ENCODE data around the gene ANKRD13B. TPM values are rescaled to one million over a fixed set of nuclear protein-coding genes. Genes with fewer than 3 reads are reported as not detected.

The ANKRD13B gene
- total RNA-seq, 4 donors from 2014 or later: 4.2 to 14.9 (median 8.3) TPM

DNA sequence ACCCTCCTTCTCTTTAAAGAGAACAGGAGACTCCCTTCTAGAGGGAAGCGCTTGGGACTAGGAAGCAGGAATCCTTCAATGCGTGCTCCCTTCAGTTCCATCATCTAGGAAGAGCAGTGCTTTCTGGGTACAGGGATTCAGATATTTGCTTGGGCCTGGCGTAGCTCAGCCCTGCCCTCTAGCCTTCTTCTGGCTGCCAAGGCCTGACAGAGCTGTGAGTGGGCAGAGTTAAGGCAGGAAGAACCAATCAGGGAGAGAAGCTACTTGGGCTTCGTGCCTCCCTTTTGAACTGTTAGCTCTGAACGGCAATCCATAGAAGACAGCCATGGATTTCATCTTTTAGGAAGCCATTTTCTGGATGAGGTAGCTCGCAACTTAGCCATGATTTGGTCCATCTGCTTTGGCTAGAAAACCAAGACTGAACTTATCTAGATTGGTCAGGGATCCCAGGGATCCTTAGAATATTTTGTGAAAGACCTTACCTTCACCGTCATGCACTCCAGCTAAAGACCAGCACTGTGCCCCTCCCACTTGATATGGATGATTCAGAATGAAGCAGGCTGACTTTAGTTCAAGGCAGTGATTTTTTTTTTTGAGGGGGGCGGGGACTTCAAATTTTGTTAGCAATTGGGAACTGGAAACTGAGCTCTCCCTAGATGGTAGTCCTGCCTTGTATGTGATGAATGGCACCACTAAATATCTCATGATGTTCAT, 32.3 kb downstream of the ANKRD13B start:
- Histone ChIP-seq H3K9me3 (no peaks in the 10 kb centered on the region), H3K27me3 (no peaks in the 10 kb centered on the region), H3K4me1 (peaks cover 0 to 14% (median 4%) of the 10 kb centered on the region in 4 donors), H3K4me3 (no peak overlapping the region), H3K36me3 (peaks cover 0 to 3% (median 0%) of the 10 kb centered on the region in 3 donors), H3K27ac (no peak overlapping the region)
- TF ChIP-seq CTCF (IDR thresholded peaks at IDR 0.05): no peak
- TF ChIP-seq POLR2A (IDR thresholded peaks at IDR 0.05): no peak
- DNase-seq: peak in 1 of 3 donors; percentile 44

DNA sequence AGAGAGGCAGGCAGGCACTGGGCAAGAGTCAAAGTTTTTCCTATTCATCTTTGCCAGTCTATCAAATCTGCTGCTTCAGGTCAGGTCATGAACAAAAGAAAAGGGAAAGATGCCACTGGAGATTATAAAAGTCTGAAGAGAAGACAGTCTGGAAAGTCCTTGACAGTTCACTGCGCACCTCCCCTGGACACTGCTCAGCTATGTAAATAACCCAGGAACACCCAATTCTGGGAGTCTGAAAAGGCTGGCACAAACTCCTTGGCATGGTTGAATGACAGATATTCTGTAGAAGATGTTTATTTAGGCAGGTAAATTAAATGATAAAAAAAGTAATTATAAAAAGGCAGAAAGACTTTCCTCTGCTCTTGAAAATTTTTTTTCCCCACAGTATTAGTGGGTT, 35.0 kb downstream of the ANKRD13B start:
- Histone ChIP-seq H3K27ac (no peak overlapping the region), H3K36me3 (peaks cover 0 to 27% (median 3%) of the 10 kb centered on the region in 3 donors), H3K4me3 (no peak overlapping the region), H3K27me3 (no peaks in the 10 kb centered on the region), H3K9me3 (no peaks in the 10 kb centered on the region), H3K4me1 (peaks cover 0 to 3% (median 0%) of the 10 kb centered on the region in 4 donors)
- no peak for DNase-seq
- TF ChIP-seq CTCF (IDR thresholded peaks at IDR 0.05) (no peak), POLR2A (IDR thresholded peaks at IDR 0.05) (no peak)

DNA sequence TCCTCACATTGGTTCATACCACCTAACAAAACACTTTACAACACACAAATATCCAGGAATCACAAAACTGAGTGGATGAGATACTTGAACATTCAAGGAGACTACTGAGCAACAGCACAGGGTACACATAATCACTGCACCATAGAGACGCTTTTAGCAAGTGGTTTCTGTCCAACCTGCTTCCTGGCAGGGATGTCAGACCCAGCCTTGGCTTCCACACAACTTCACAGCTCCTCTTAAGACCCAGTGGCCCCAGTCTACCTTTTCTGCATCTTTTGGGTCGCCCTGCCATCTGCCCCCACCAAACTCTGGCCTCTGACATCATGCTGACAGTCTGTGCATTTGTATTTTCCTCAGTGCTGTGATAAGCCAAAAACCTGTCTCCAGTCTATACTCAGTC, 35.7 kb downstream of the ANKRD13B start:
- Histone ChIP-seq H3K27ac (no peak overlapping the region), H3K27me3 (no peaks in the 10 kb centered on the region), H3K9me3 (no peaks in the 10 kb centered on the region), H3K36me3 (peaks cover 0 to 33% (median 3%) of the 10 kb centered on the region in 3 donors), H3K4me3 (no peak overlapping the region), H3K4me1 (no peaks in the 10 kb centered on the region)
- no peak for TF ChIP-seq POLR2A (IDR thresholded peaks at IDR 0.05)
- TF ChIP-seq CTCF (IDR thresholded peaks at IDR 0.05): no peak
- no peak for DNase-seq

DNA sequence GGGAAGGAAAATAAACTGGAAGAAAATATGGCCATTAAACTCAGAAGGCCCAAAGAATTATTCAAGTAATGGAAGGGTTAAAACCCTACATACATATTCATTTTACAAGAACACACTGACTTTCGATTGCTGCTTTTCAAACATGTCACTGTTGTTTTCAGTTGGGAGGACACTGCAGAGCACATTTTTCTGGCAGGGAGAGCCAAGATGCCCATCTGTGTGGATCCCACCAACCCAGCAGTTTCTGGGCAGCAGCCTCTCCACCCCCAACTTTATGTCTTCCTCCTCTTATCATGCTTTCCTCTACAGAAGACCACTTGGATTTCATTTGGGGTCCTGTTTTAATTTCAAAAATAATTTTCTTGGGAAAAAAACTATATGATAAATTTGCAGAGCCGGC, 36.9 kb downstream of the ANKRD13B start:
- DNase-seq: no peak
- H3K36me3 ChIP-seq: peaks cover 0 to 33% (median 3%) of the 10 kb centered on the region in 3 donors
- H3K9me3 ChIP-seq: no peaks in the 10 kb centered on the region
- TF ChIP-seq POLR2A (IDR thresholded peaks at IDR 0.05) (no peak), CTCF (IDR thresholded peaks at IDR 0.05) (no peak)
- H3K27me3 ChIP-seq: no peaks in the 10 kb centered on the region
- no peaks in the 10 kb centered on the region for H3K4me1 ChIP-seq
- no peak overlapping the region for H3K4me3 ChIP-seq
- H3K27ac ChIP-seq: no peak overlapping the region

DNA sequence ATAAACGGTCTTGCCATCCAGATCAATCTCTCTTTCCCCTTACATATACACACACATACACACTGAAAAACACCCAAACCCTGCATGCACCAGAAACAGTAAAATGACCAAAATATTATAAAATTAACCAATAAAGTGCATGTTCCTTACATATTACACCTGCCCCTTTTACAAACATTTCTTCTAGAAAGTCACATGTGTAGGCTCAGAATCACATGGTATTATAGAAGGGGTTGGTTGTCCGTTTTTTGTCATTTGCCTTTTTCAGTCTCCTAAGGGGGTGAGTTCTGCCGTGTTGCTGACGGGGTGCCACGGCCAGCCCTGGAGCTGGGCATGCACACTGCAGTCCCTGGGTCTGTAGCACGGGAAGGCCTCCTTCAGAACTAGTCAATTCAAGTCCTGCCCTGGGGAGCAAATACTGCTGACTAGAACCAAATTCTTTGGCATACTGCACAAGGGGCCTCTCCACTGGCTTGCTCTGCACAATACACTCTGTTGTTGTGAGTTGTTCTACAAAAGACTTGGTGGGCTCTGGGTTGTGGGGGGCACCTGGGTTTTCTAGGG, 37.8 kb downstream of the ANKRD13B start:
- no peak for TF ChIP-seq CTCF (IDR thresholded peaks at IDR 0.05)
- TF ChIP-seq POLR2A (IDR thresholded peaks at IDR 0.05): no peak
- no peak for DNase-seq
- Histone ChIP-seq H3K4me3 (no peak overlapping the region), H3K36me3 (peaks cover 0 to 40% (median 3%) of the 10 kb centered on the region in 3 donors), H3K9me3 (no peaks in the 10 kb centered on the region), H3K27ac (no peak overlapping the region), H3K4me1 (no peaks in the 10 kb centered on the region), H3K27me3 (no peaks in the 10 kb centered on the region)

Measured in Peyer's patch (tissue), 4 donors.